SK-N-SH (cell line): ENCODE measurements around the gene REM1. TPM values are rescaled to one million over a fixed set of nuclear protein-coding genes. Genes with fewer than 3 reads are reported as not detected.

Source experiments
- CTCF ChIA-PET: fragments of 300-600, 350-600 bp; formaldehyde crosslinking; extraction: SDS; loops from one replicate; lab custom pipeline; 2021; lab: Yijun Ruan, JAX
- POLR2A ChIA-PET: fragments of 350-600 bp; sonication (Branson Sonifier 250); formaldehyde crosslinking; extraction: SDS; loops from one replicate; lab custom pipeline; 2020; ENCODE audit warnings: antibody characterized with exemption, inconsistent platforms; lab: Yijun Ruan, JAX
- DNase-seq: peaks from one replicate; pipeline ENCODE4 v3.0.0; 2012
- H2AFZ ChIP-seq: fragments of 200-600 bp; sonication (generic); 2 replicates; pipeline ENCODE4 v1.8.1; 2016; ENCODE audit warnings: antibody characterized with exemption, mild to moderate bottlenecking, low read depth
- H3F3A ChIP-seq: fragments of 200-600 bp; sonication (generic); replicated peaks from 2 replicates; pipeline ENCODE3; 2016; ENCODE audit warnings: antibody characterized with exemption, mild to moderate bottlenecking; ENCODE audit not compliant: insufficient read depth
- H3K27ac ChIP-seq, 2 experiments: fragments of 200-500 bp in 1 of 2; fragments of 200-600 bp in 1 of 2; sonication (Bioruptor generic) in 1 of 2; sonication (generic), shearing (Covaris generic) in 1 of 2; 2 replicates each; pipeline versions ENCODE4 v1.5.1 to v1.6.1; 2014 to 2016; ENCODE audit warnings: low read depth in 2 of 2, inconsistent platforms in 1 of 2, low read length in 1 of 2, mild to moderate bottlenecking in 1 of 2, mixed read lengths in 1 of 2
- H3K27me3 ChIP-seq: fragments of 200-600 bp; sonication (generic), shearing (Covaris generic); 2 replicates; pipeline ENCODE4 v1.6.1; 2016; ENCODE audit warnings: mixed run types; ENCODE audit not compliant: insufficient read depth
- H3K36me3 ChIP-seq, 2 experiments: fragments of 200-500 bp in 1 of 2; fragments of 200-600 bp in 1 of 2; sonication (Bioruptor generic) in 1 of 2; sonication (generic) in 1 of 2; replicated peaks in 1 of 2; 2 replicates each; pipeline versions ENCODE3 to v1.5.1; 2014 to 2016; ENCODE audit warnings: low read length in 1 of 2, mild to moderate bottlenecking in 1 of 2; ENCODE audit not compliant: insufficient read depth in 2 of 2, control insufficient read depth in 1 of 2
- H3K4me1 ChIP-seq, 2 experiments: fragments of 200-500 bp in 1 of 2; fragments of 200-600 bp in 1 of 2; sonication (Bioruptor generic) in 1 of 2; sonication (generic), shearing (Covaris generic) in 1 of 2; 2 replicates each; pipeline versions ENCODE4 v1.5.1 to v1.6.1; 2014 to 2016; ENCODE audit warnings: low read depth in 1 of 2, low read length in 1 of 2, mixed run types in 1 of 2; ENCODE audit not compliant: insufficient read depth in 2 of 2, control insufficient read depth in 1 of 2
- H3K4me2 ChIP-seq: fragments of 200-600 bp; sonication (generic), shearing (Covaris generic); 2 replicates; pipeline ENCODE4 v1.6.1; 2017; ENCODE audit warnings: mixed run types
- H3K4me3 ChIP-seq, 2 experiments: fragments of 200-500 bp in 1 of 2; fragments of 200-600 bp in 1 of 2; sonication (Bioruptor generic) in 1 of 2; sonication (generic), shearing (Covaris generic) in 1 of 2; 2 replicates each; pipeline versions ENCODE4 v1.5.1 to v1.8.1; 2014 to 2016; ENCODE audit warnings: low read depth in 2 of 2, inconsistent platforms in 1 of 2, low read length in 1 of 2, mild to moderate bottlenecking in 1 of 2, mixed read lengths in 1 of 2, moderate library complexity in 1 of 2
- H3K79me2 ChIP-seq: fragments of 200-600 bp; sonication (generic); 2 replicates; pipeline ENCODE4 v1.8.1; 2017; ENCODE audit warnings: mild to moderate bottlenecking; ENCODE audit not compliant: insufficient read depth
- H3K9ac ChIP-seq: fragments of 200-600 bp; sonication (generic); 2 replicates; pipeline ENCODE4 v1.6.1; 2017; ENCODE audit warnings: mixed run types
- H3K9me2 ChIP-seq: fragments of 200-600 bp; sonication (generic); 2 replicates; pipeline ENCODE4 v1.6.1; 2017; ENCODE audit warnings: mixed run types
- H3K9me3 ChIP-seq: fragments of 200-600 bp; sonication (generic); 2 replicates; pipeline ENCODE4 v1.6.1; 2017; ENCODE audit warnings: mixed run types, mild to moderate bottlenecking, moderate library complexity
- H4K20me1 ChIP-seq: fragments of 200-600 bp; sonication (generic); 2 replicates; pipeline ENCODE4 v1.6.1; 2017; ENCODE audit warnings: mild to moderate bottlenecking, mixed run types; ENCODE audit not compliant: insufficient read depth
- CHD2 ChIP-seq: fragments of 150-350 bp; IDR thresholded peaks from 2 replicates; pipeline ENCODE4 v1.6.1; 2018; ENCODE audit warnings: low read length; ENCODE audit not compliant: partially characterized antibody
- EZH2phosphoT487 ChIP-seq: fragments of 200-600 bp; sonication (generic); IDR thresholded peaks from 2 replicates; pipeline ENCODE4 v1.6.1; 2017; ENCODE audit warnings: low read depth, mixed run types, mild to moderate bottlenecking, antibody characterized with exemption, moderate library complexity, borderline replicate concordance
- FOXJ3 ChIP-seq: sonication (generic); formaldehyde crosslinking; IDR thresholded peaks from 2 replicates; pipeline ENCODE4 v1.5.1; 2020; ENCODE audit warnings: mild to moderate bottlenecking, missing genetic modification reagents
- GATA2 ChIP-seq: sonication (generic); formaldehyde crosslinking; IDR thresholded peaks from 2 replicates; pipeline ENCODE4 v1.5.0; 2020; ENCODE audit warnings: mild to moderate bottlenecking, missing genetic modification reagents
- JUND ChIP-seq: IDR thresholded peaks from 2 replicates; pipeline ENCODE4 v1.4.0; 2012
- RCOR1 ChIP-seq: fragments of 150-350 bp; IDR thresholded peaks from 2 replicates; pipeline ENCODE4 v1.6.1; 2017; ENCODE audit warnings: antibody characterized with exemption, low read length
- RFX5 ChIP-seq: IDR thresholded peaks from 2 replicates; pipeline ENCODE4 v1.6.1; 2012; ENCODE audit warnings: mild to moderate bottlenecking, improper control_type of control experiment, low read length
- WGBS: methylation state at CpG from one replicate; pipeline ENCODE4 v1.1.6; 2017; ENCODE audit warnings: low lambda C conversion rate; 5-methylcytosine and 5-hydroxymethylcytosine counted together
- polyA plus RNA-seq, 3 experiments: library from polyadenylated mRNA; depleted of rRNA; stranded (reverse); fragments of >200 nt; gene quantifications; 2 replicates each; pipeline ENCODE4 v1.2.3, GENCODE V29; 2012
- TF ChIP-seq, protein P1 (sequence below): fragments of 200-600 bp; sonication (generic); IDR thresholded peaks from 2 replicates; pipeline ENCODE4 v1.6.1; 2017; ENCODE audit warnings: antibody characterized with exemption, mild to moderate bottlenecking, moderate library complexity

Gene REM1
- polyA plus RNA-seq, 1 of the 3 experiments (the other 2 are of a cell fraction) = 7.1 TPM

DNA sequence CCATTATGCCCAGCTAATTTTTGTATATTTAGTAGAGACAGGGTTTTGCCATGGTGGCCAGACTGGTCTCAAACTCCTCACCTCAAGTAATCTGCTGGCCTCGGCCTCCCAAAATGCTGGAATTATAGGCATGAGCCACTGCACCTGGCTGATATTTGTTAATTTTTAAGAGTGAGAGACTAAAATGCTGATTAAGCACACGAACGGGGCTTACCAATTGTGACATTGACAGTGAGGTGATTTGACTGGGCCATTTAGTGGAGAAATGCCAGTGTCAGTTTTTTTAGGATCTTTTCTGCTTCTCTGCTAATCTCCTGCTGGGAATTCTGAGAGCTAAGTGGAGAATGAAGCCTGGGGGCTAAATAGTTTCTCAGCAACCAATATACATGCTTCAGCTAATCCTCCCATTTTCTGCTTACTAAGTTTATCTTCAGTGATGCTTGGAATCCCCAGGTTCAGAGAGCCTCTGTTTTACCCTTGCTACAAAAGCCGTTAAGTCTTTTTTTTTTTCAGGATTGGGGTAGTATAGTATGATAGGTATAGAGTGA lies 44.4 kb upstream of the REM1 start:
- H3K27me3 ChIP-seq = peaks cover 24% of the 10 kb centered on the region
- H3K4me3 ChIP-seq = no peak overlapping the region
- H3K79me2 ChIP-seq = no peaks in the 10 kb centered on the region
- H3K27ac ChIP-seq = no peak overlapping the region
- no peaks in the 10 kb centered on the region for H3F3A ChIP-seq
- H3K36me3 ChIP-seq = no peaks in the 10 kb centered on the region
- ChIA-PET CTCF (interaction anchor here (0.9 kb wide), 1 partner anchor 10 kb away, joined by 3 read pairs; no protein-coding TSS in a partner anchor), POLR2A (no interaction called here)
- H2AFZ ChIP-seq = no peak overlapping the region
- H3K9me2 ChIP-seq = no peaks in the 10 kb centered on the region
- no peak overlapping the region for H3K4me2 ChIP-seq
- no peaks in the 10 kb centered on the region for H3K4me1 ChIP-seq
- H3K9ac ChIP-seq = no peak overlapping the region
- 5% methylated on average over 4 of the region's 4 CpGs for WGBS
- no peaks in the 10 kb centered on the region for H4K20me1 ChIP-seq
- no peak for DNase-seq
- TF ChIP-seq GATA2 (CRISPR knock-in tag) (no peak), RFX5 (no peak), EZH2phosphoT487 (no peak), CHD2 (no peak)
- H3K9me3 ChIP-seq = no peaks in the 10 kb centered on the region

DNA sequence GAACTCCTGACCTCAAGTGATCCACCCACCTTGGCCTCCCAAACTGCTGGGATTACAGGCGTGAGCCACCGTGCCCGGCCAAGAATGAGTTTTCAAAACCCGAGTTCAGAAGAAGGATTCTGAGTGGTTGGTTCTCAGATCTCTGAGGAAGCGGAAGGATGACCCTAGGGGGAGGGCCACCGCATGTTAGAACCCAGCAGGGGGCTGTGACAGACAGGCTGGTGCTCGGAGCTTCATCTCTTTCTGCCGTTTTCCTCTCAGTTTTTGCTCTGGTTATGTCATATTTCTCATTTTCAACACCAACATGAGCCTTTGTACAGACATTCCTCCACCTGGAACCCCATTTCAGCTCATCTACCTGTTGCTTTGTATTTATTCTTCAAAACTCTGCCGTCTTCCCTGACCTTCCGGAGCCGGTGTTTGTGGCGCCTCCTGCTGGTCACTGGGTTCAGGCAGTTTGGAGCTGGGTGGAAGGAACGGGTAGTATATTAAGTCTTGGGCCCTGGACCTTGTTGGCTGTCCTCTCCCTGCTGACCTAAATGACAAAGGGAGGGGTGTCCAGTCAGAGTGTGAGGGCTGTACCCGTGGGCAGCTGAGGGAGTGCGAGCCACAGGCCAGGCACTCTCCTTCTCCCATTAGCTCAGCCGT lies 35.0 kb upstream of the REM1 start, which contains the start of gene DEFB123:
DEFB123 (plus strand) TSS at position 621 of the 648 bp plus-strand sequence. CDS start 67 bp downstream, outside the sequence.
- no peak within 1 kb of the TSS for H3K27ac ChIP-seq
- no peaks in the 10 kb centered on the region for H3K79me2 ChIP-seq
- TF ChIP-seq FOXJ3 (CRISPR knock-in tag) (no peak), RCOR1 (no peak), JUND (no peak)
- TF ChIP-seq, protein P1, sequence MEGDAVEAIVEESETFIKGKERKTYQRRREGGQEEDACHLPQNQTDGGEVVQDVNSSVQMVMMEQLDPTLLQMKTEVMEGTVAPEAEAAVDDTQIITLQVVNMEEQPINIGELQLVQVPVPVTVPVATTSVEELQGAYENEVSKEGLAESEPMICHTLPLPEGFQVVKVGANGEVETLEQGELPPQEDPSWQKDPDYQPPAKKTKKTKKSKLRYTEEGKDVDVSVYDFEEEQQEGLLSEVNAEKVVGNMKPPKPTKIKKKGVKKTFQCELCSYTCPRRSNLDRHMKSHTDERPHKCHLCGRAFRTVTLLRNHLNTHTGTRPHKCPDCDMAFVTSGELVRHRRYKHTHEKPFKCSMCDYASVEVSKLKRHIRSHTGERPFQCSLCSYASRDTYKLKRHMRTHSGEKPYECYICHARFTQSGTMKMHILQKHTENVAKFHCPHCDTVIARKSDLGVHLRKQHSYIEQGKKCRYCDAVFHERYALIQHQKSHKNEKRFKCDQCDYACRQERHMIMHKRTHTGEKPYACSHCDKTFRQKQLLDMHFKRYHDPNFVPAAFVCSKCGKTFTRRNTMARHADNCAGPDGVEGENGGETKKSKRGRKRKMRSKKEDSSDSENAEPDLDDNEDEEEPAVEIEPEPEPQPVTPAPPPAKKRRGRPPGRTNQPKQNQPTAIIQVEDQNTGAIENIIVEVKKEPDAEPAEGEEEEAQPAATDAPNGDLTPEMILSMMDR = peak; percentile 49
- POLR2A ChIA-PET = interaction anchor here (0.5 kb wide), 1 partner anchor 134 kb away, joined by 5 read pairs; no protein-coding TSS in a partner anchor
- no peaks in the 10 kb centered on the region for H3K36me3 ChIP-seq
- H3K4me3 ChIP-seq = peak within 1 kb of the TSS in 1 of 2 experiments; percentile 16; a peak in 1 of 4 replicates
- H4K20me1 ChIP-seq = no peaks in the 10 kb centered on the region
- no peaks in the 10 kb centered on the region for H3F3A ChIP-seq
- no peak for DNase-seq
- H3K27me3 ChIP-seq = peaks cover 48% of the 10 kb centered on the region
- no peak within 1 kb of the TSS for H3K9ac ChIP-seq
- no peak within 1 kb of the TSS for H2AFZ ChIP-seq
- no peak within 1 kb of the TSS for H3K4me2 ChIP-seq
- H3K9me3 ChIP-seq = no peaks in the 10 kb centered on the region
- no peaks in the 10 kb centered on the region for H3K4me1 ChIP-seq
- no peaks in the 10 kb centered on the region for H3K9me2 ChIP-seq
- CTCF ChIA-PET = interaction anchor here (0.5 to 1.9 kb wide), 6 partner anchors 9 to 63 kb away, joined by 3 to 13 read pairs (median 3); no protein-coding TSS in a partner anchor
- 14% methylated on average over 13 of the region's 16 CpGs for WGBS
